ENCODE results near the gene RAP1B.

- TF ChIP-seq NFRKB (IDR thresholded peaks at IDR 0.05) (no peak), SP1 (IDR thresholded peaks at IDR 0.05) (no peak), FOXM1 (IDR thresholded peaks at IDR 0.05; ENCODE audit: borderline replicate concordance) (no peak), HDGF (IDR thresholded peaks at IDR 0.05; ENCODE audit: borderline replicate concordance) (no peak), LEF1 (IDR thresholded peaks at IDR 0.05; ENCODE audit: borderline replicate concordance) (no peak), L3MBTL2 (conservative IDR thresholded peaks at IDR 0.05) (no peak), FOXA1 (IDR thresholded peaks at IDR 0.05) (no peak), FOXK2 (IDR thresholded peaks at IDR 0.05) (no peak), BHLHE40 (IDR thresholded peaks at IDR 0.05; ENCODE audit: borderline replicate concordance) (no peak)
- TF ChIP-seq, protein P1, sequence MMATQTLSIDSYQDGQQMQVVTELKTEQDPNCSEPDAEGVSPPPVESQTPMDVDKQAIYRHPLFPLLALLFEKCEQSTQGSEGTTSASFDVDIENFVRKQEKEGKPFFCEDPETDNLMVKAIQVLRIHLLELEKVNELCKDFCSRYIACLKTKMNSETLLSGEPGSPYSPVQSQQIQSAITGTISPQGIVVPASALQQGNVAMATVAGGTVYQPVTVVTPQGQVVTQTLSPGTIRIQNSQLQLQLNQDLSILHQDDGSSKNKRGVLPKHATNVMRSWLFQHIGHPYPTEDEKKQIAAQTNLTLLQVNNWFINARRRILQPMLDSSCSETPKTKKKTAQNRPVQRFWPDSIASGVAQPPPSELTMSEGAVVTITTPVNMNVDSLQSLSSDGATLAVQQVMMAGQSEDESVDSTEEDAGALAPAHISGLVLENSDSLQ (IDR thresholded peaks at IDR 0.05), result no peak
Measured at GRCh38 chr12:68608191-68608590, 2.5 kb upstream of the RAP1B start.

Measured in HEK293T (cell line).